CD4-positive, alpha-beta T cell (primary cell): Measurements from ENCODE around the gene AGPAT4. TPM values are rescaled to one million over a fixed set of nuclear protein-coding genes. Genes with fewer than 3 reads are reported as not detected.

Experiments
- ATAC-seq: fragments of 200-7000 bp; cut with Tn5 transposase; one replicate; pipeline ENCODE4 v1.10.0; 2022; ENCODE audit warnings: mild to moderate bottlenecking; ENCODE audit not compliant: poor library complexity
- CTCF ChIA-PET: fragments of 350-600 bp; sonication (Branson Sonifier 250); formaldehyde crosslinking; loops from one replicate; lab custom pipeline; 2021; ENCODE audit warnings: antibody characterized with exemption, inconsistent platforms; lab: Charles Lee
- POLR2A ChIA-PET: fragments of 350-600 bp; sonication (Branson Sonifier 250); formaldehyde crosslinking; loops from one replicate; lab custom pipeline; 2021; ENCODE audit warnings: antibody characterized with exemption, inconsistent platforms; lab: Charles Lee
- DNase-seq, 14 experiments: peaks; one replicate each; pipeline ENCODE4 v3.0.0-alpha.2; 2013 to 2020; ENCODE audit warnings: mixed read lengths in 2 of 14
- H3K27ac ChIP-seq, 2 donors: one replicate each; pipeline versions ENCODE4 v1.5.1 to v1.7.0; 2013; ENCODE audit warnings: low read length in 2 of 2, low read depth in 1 of 2, mild to moderate bottlenecking in 1 of 2
- H3K27me3 ChIP-seq, 2 experiments: 1 replicate in 1 of 2; 2 replicates in 1 of 2; pipeline versions ENCODE4 v1.6.1 to v1.7.0; 2013; ENCODE audit warnings: low read length in 2 of 2, control low read depth in 1 of 2, mild to moderate bottlenecking in 1 of 2, moderate library complexity in 1 of 2; ENCODE audit not compliant: insufficient read depth in 2 of 2, control insufficient read depth in 1 of 2
- H3K36me3 ChIP-seq: one replicate; pipeline ENCODE4 v1.6.1; 2013; ENCODE audit warnings: low read length, control low read depth; ENCODE audit not compliant: insufficient read depth
- H3K4me1 ChIP-seq: one replicate; pipeline ENCODE4 v1.6.1; 2013; ENCODE audit warnings: low read length, control low read depth; ENCODE audit not compliant: insufficient read depth
- H3K4me3 ChIP-seq: one replicate; pipeline ENCODE4 v1.5.1; 2013; ENCODE audit warnings: mild to moderate bottlenecking, low read length, moderate library complexity
- H3K9me3 ChIP-seq, 2 experiments: 1 replicate in 1 of 2; 2 replicates in 1 of 2; pipeline versions ENCODE4 v1.6.1 to v1.7.0; 2013; ENCODE audit warnings: low read length in 2 of 2, mild to moderate bottlenecking in 2 of 2, control low read depth in 1 of 2, moderate library complexity in 1 of 2; ENCODE audit not compliant: control insufficient read depth in 1 of 2, insufficient read depth in 1 of 2
- H3K27ac Mint-ChIP-seq: one replicate; pipeline ENCODE4 v1.8.0; 2020; ENCODE audit warnings: mixed read lengths
- H3K27me3 Mint-ChIP-seq: one replicate; pipeline ENCODE4 v1.8.0; 2021; ENCODE audit warnings: mixed read lengths
- H3K36me3 Mint-ChIP-seq: one replicate; pipeline ENCODE4 v1.8.0; 2021; ENCODE audit warnings: low read depth, mixed read lengths
- H3K4me1 Mint-ChIP-seq: one replicate; pipeline ENCODE4 v1.8.0; 2021; ENCODE audit warnings: low read depth, mixed read lengths
- H3K4me3 Mint-ChIP-seq: one replicate; pipeline ENCODE4 v1.8.0; 2020; ENCODE audit warnings: mild to moderate bottlenecking, mixed read lengths
- H3K9me3 Mint-ChIP-seq: one replicate; pipeline ENCODE4 v1.8.0; 2020; ENCODE audit warnings: mixed read lengths
- CTCF ChIP-seq: fragments of 200-600 bp; IDR thresholded peaks from one replicate; pipeline ENCODE4 v1.8.0; 2022; ENCODE audit warnings: antibody characterized with exemption, mild to moderate bottlenecking
- intact Hi-C, 2 experiments: fragments of 100-400 bp; cut with DNase I in 1 of 2; cut with micrococcal nuclease in 1 of 2; formaldehyde crosslinking; loops; one replicate each; pipeline versions ENCODE4 v1.15.1 to v1.9.0; 2023 to 2025; cut with DNase I, micrococcal nuclease
- total RNA-seq, 174 experiments: library from RNA in 2 of 174; stranded (reverse) in 2 of 174; gene quantifications; one replicate each; pipeline ENCODE4 v1.2.3 and lab custom pipeline; 2021 to 2026

AGPAT4 gene
- total RNA-seq, 2 experiments from 2014 or later = 2.8 to 4.8 TPM

GRCh38 chr6:161168281-161168891 lies 105.5 kb downstream of the AGPAT4 start:
- Mint-ChIP-seq H3K4me3 (no peak overlapping the region), H3K9me3 (no peaks in the 10 kb centered on the region), H3K36me3 (peaks cover 24% of the 10 kb centered on the region), H3K4me1 (no peaks in the 10 kb centered on the region), H3K27ac (no peak overlapping the region), H3K27me3 (no peaks in the 10 kb centered on the region)
- Histone ChIP-seq H3K4me1 (no peaks in the 10 kb centered on the region), H3K9me3 (peaks cover 0 to 4% of the 10 kb centered on the region in 2 experiments), H3K36me3 (peaks cover 17% of the 10 kb centered on the region), H3K27ac (no peak overlapping the region), H3K27me3 (no peaks in the 10 kb centered on the region), H3K4me3 (no peak overlapping the region)
- intact Hi-C loops = no loop called here
- POLR2A ChIA-PET = no interaction called here
- no peak for TF ChIP-seq CTCF
- CTCF ChIA-PET = no interaction called here
- no peak for DNase-seq
- ATAC-seq = no peak

- TF ChIP-seq CTCF = no peak
- H3K9me3 ChIP-seq = peaks cover 0 to 4% of the 10 kb centered on the region in 2 experiments
- H3K27me3 ChIP-seq = no peaks in the 10 kb centered on the region
- Mint-ChIP-seq H3K27me3 (no peaks in the 10 kb centered on the region), H3K4me3 (no peak overlapping the region), H3K9me3 (no peaks in the 10 kb centered on the region), H3K4me1 (no peaks in the 10 kb centered on the region), H3K36me3 (peaks cover 33% of the 10 kb centered on the region), H3K27ac (no peak overlapping the region)
- H3K4me1 ChIP-seq = no peaks in the 10 kb centered on the region
- ChIA-PET POLR2A (no interaction called here), CTCF (no interaction called here)
- H3K4me3 ChIP-seq = no peak overlapping the region
- peaks cover 23% of the 10 kb centered on the region for H3K36me3 ChIP-seq
- DNase-seq (no peak), ATAC-seq (no peak)
- H3K27ac ChIP-seq = no peak overlapping the region
- intact Hi-C loops = no loop called here
Observed at GRCh38 chr6:161166677-161167076, 107.2 kb downstream of the AGPAT4 start.

- H3K9me3 Mint-ChIP-seq = no peaks in the 10 kb centered on the region
- TF ChIP-seq CTCF = no peak
Observed at GRCh38 chr6:161166176-161166575, 107.7 kb downstream of the AGPAT4 start.

More at GRCh38 chr6:161166176-161166575, 107.7 kb downstream of the AGPAT4 start:
- no peaks in the 10 kb centered on the region for H3K27me3 ChIP-seq
- H3K4me1 ChIP-seq = no peaks in the 10 kb centered on the region
- no peak overlapping the region for H3K27ac ChIP-seq
- peaks cover 23% of the 10 kb centered on the region for H3K36me3 ChIP-seq
- CTCF ChIA-PET = interaction anchor here (0.7 kb wide), 1 partner anchor 18 kb away, joined by 3 read pairs; no protein-coding TSS in a partner anchor
- no peak overlapping the region for H3K4me3 ChIP-seq
- H3K4me1 Mint-ChIP-seq = no peaks in the 10 kb centered on the region
- no peak for DNase-seq
- H3K27me3 Mint-ChIP-seq = no peaks in the 10 kb centered on the region
- H3K4me3 Mint-ChIP-seq = no peak overlapping the region
- peaks cover 0 to 4% of the 10 kb centered on the region in 2 experiments for H3K9me3 ChIP-seq
- peaks cover 37% of the 10 kb centered on the region for H3K36me3 Mint-ChIP-seq
- no peak overlapping the region for H3K27ac Mint-ChIP-seq
- intact Hi-C loops = no loop called here
- POLR2A ChIA-PET = no interaction called here
- ATAC-seq = no peak
